SH-SY5Y (cell line): ENCODE measurements around the gene RAMP3.

Experiments used
- GATA2 ChIP-seq: IDR thresholded peaks from 2 replicates; pipeline ENCODE4 v1.6.1; 2011; ENCODE audit warnings: mild to moderate bottlenecking, low read depth, low read length
- GATA3 ChIP-seq: IDR thresholded peaks from 2 replicates; pipeline ENCODE4 v1.6.1; 2011; ENCODE audit warnings: low read depth, mild to moderate bottlenecking, low read length, moderate library complexity

GRCh38 chr7:45161842-45162241 is 4.3 kb downstream of the RAMP3 start:
- TF ChIP-seq GATA3 (no peak), GATA2 (no peak)
